Islet of Langerhans (tissue), 1 donor: ENCODE measurements around the gene HMGA1.

Source experiments
- FAIRE-seq: peaks from one replicate; lab custom pipeline; 2011; peaks lifted over from hg19 to GRCh38; lab: Jason Lieb, UNC

Gene HMGA1

DNA sequence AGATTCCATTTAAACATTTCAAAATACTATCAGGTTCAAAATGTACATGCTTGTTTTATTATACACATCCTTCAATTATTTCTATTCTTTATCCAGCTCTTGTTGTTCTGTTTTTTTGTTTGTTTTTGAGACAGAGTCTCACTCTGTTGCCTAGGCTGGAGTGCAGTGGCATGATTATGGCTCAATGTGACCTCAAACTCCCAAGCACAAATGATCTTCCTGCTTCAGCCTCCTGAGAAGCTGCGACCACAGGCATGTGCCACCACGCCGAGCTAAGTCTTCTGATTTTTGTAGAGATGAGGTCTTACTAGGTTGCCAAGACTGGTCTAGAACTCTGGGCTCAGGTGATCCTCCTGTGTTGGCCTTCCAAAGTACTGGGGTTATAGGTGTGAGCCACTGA is 56.3 kb downstream of the HMGA1 start:
- FAIRE-seq = no peak

DNA sequence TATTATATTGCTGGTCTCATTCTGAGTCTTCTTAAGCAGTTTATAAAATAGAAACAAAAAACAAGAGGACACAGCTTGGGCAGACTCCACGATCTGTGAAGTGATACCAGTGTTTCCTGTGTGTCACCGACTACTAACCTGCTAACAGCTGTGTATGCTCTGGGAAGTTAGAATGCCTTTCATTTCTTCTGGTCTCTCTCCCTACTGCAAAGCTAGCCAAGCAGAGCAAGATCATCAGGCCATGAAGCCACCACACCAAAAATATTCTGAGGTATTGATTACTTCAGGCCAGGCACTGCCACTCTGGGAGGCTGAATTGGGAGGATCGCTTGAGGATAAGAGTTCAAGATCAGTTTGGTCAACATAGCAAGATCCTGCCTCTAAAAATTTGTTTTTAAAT is 59.0 kb downstream of the HMGA1 start:
- FAIRE-seq = no peak
